Measurements from ENCODE around the gene CCDC3.

DNA sequence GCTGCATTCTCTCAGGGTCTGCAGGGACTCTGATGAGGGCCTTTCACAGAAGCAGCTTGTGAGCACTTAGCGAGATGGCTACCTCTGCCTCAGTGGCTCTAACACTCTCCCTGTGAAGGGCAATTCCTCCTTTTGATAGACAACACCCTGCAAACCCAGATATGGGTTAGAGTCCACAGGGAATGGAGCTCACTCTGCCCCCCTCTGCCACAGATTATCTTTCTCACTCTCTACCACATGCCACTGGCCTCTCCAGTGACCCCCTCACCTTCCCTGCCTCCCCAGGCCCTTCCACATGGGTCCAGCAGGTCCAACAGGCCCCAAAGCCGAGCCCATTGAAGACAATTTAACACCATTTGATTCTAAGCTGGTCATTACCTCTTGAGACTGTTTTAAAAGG, 72.1 kb downstream of the CCDC3 start:
- TF ChIP-seq TAF1 (IDR thresholded peaks at IDR 0.05; ENCODE audit: borderline replicate concordance, low read depth, low read length), result no peak
- no peak for TF ChIP-seq POLR2A (IDR thresholded peaks at IDR 0.05; ENCODE audit: low read depth, low read length)

All from GM12892 (cell line).